OCI-LY1 (cell line): Measurements from ENCODE around the gene PRKCB.

ENCODE experiments used
- H2AFZ ChIP-seq: fragments of 200-600 bp; sonication (generic), shearing (Covaris generic); 2 replicates; pipeline ENCODE4 v1.6.0; 2014; ENCODE audit warnings: antibody characterized with exemption, mild to moderate bottlenecking, low read length
- H3F3A ChIP-seq: fragments of 200-600 bp; sonication (generic), shearing (Covaris generic); 2 replicates; pipeline ENCODE4 v1.6.0; 2014; ENCODE audit warnings: mild to moderate bottlenecking, antibody characterized with exemption, low read length, moderate library complexity; ENCODE audit not compliant: insufficient read depth
- H3K27ac ChIP-seq: fragments of 200-600 bp; sonication (generic); 2 replicates; pipeline ENCODE4 v1.5.1; 2014; ENCODE audit warnings: low read length, mixed run types, mild to moderate bottlenecking, low read depth; ENCODE audit not compliant: poor library complexity, severe bottlenecking
- H3K27me3 ChIP-seq: fragments of 200-600 bp; sonication (generic); 2 replicates; pipeline ENCODE4 v1.6.0; 2014; ENCODE audit warnings: antibody characterized with exemption, mild to moderate bottlenecking, low read length, moderate library complexity; ENCODE audit not compliant: insufficient read depth
- H3K36me3 ChIP-seq: fragments of 200-600 bp; sonication (generic); 2 replicates; pipeline ENCODE4 v1.6.1; 2014; ENCODE audit warnings: mild to moderate bottlenecking, antibody characterized with exemption, low read length, moderate library complexity, mixed read lengths; ENCODE audit not compliant: insufficient read depth
- H3K4me1 ChIP-seq: fragments of 200-600 bp; sonication (generic); 2 replicates; pipeline ENCODE4 v1.5.1; 2014; ENCODE audit warnings: mild to moderate bottlenecking, low read length, moderate library complexity; ENCODE audit not compliant: insufficient read depth, severe bottlenecking
- H3K4me2 ChIP-seq: fragments of 200-600 bp; sonication (generic), shearing (Covaris generic); 2 replicates; pipeline ENCODE4 v1.6.1; 2014; ENCODE audit warnings: low read length
- H3K4me3 ChIP-seq: fragments of 200-600 bp; sonication (generic); 2 replicates; pipeline ENCODE4 v1.5.1; 2014; ENCODE audit warnings: low read length, low read depth, mild to moderate bottlenecking, mixed read lengths; ENCODE audit not compliant: poor library complexity, severe bottlenecking
- H3K79me2 ChIP-seq: fragments of 200-600 bp; shearing (Covaris generic); 2 replicates; pipeline ENCODE4 v1.6.1; 2016; ENCODE audit warnings: mixed run types, low read length, mixed read lengths; ENCODE audit not compliant: insufficient read depth
- H3K9ac ChIP-seq: fragments of 200-600 bp; sonication (generic), shearing (Covaris generic); 2 replicates; pipeline ENCODE4 v1.6.1; 2014; ENCODE audit warnings: mild to moderate bottlenecking, low read length, mixed read lengths
- H3K9me2 ChIP-seq: fragments of 200-600 bp; sonication (generic), shearing (Covaris generic); 2 replicates; pipeline ENCODE4 v1.6.1; 2014; ENCODE audit warnings: low read depth, mild to moderate bottlenecking, low read length, mixed read lengths
- H3K9me3 ChIP-seq: fragments of 200-600 bp; shearing (Covaris generic); 2 replicates; pipeline ENCODE4 v1.6.1; 2014; ENCODE audit warnings: low read length, mixed read lengths
- H4K20me1 ChIP-seq: fragments of 200-600 bp; sonication (generic), shearing (Covaris generic); 2 replicates; pipeline ENCODE4 v1.6.0; 2016; ENCODE audit warnings: mild to moderate bottlenecking, low read length; ENCODE audit not compliant: insufficient read depth
- CTCF ChIP-seq: fragments of 200-600 bp; sonication (generic), shearing (Covaris generic); IDR thresholded peaks from 2 replicates; pipeline ENCODE4 v1.5.1; 2017; ENCODE audit warnings: mild to moderate bottlenecking, antibody characterized with exemption, low read length, moderate library complexity, mixed read lengths
- EZH2 ChIP-seq: fragments of 200-600 bp; sonication (generic), shearing (Covaris generic); IDR thresholded peaks from 2 replicates; pipeline ENCODE4 v1.8.0; 2017; ENCODE audit warnings: borderline replicate concordance, mixed run types, mild to moderate bottlenecking, antibody characterized with exemption, low read length, moderate library complexity, mixed read lengths

PRKCB gene

GRCh38 chr16:23996258-23996955 lies 160.6 kb downstream of the PRKCB start:
- Histone ChIP-seq H3K36me3 (no peaks in the 10 kb centered on the region), H3K9me2 (no peaks in the 10 kb centered on the region), H3K4me2 (no peak overlapping the region), H3F3A (no peaks in the 10 kb centered on the region), H3K4me3 (no peak overlapping the region), H3K27ac (no peak overlapping the region), H3K79me2 (no peaks in the 10 kb centered on the region), H3K4me1 (no peaks in the 10 kb centered on the region), H2AFZ (no peak overlapping the region), H3K9me3 (no peaks in the 10 kb centered on the region), H3K9ac (no peak overlapping the region), H3K27me3 (no peaks in the 10 kb centered on the region), H4K20me1 (no peaks in the 10 kb centered on the region)
- TF ChIP-seq CTCF (no peak), EZH2 (no peak)

GRCh38 chr16:23998771-23999170 lies 163.0 kb downstream of the PRKCB start:
- H3K36me3 ChIP-seq, result no peaks in the 10 kb centered on the region
- H3K4me3 ChIP-seq, result no peak overlapping the region
- no peak overlapping the region for H3K9ac ChIP-seq
- no peaks in the 10 kb centered on the region for H3K9me3 ChIP-seq
- H3K27me3 ChIP-seq, result no peaks in the 10 kb centered on the region
- no peaks in the 10 kb centered on the region for H3F3A ChIP-seq
- H3K79me2 ChIP-seq, result no peaks in the 10 kb centered on the region
- no peak overlapping the region for H2AFZ ChIP-seq
- H3K4me1 ChIP-seq, result no peaks in the 10 kb centered on the region
- no peak for TF ChIP-seq CTCF
- TF ChIP-seq EZH2, result no peak
- no peak overlapping the region for H3K4me2 ChIP-seq
- H3K9me2 ChIP-seq, result no peaks in the 10 kb centered on the region
- H3K27ac ChIP-seq, result no peak overlapping the region
- H4K20me1 ChIP-seq, result no peaks in the 10 kb centered on the region

GRCh38 chr16:23999663-24000062 lies 163.9 kb downstream of the PRKCB start:
- Histone ChIP-seq H3K9me3 (no peaks in the 10 kb centered on the region), H3K4me3 (no peak overlapping the region), H3F3A (no peaks in the 10 kb centered on the region), H3K4me1 (no peaks in the 10 kb centered on the region), H2AFZ (no peak overlapping the region), H3K27ac (no peak overlapping the region), H3K9me2 (no peaks in the 10 kb centered on the region), H3K9ac (no peak overlapping the region), H3K36me3 (no peaks in the 10 kb centered on the region), H3K79me2 (no peaks in the 10 kb centered on the region), H4K20me1 (no peaks in the 10 kb centered on the region), H3K4me2 (no peak overlapping the region), H3K27me3 (no peaks in the 10 kb centered on the region)
- TF ChIP-seq EZH2 (no peak), CTCF (no peak)
